ENCODE results near the gene ABCA3. TPM values are rescaled to one million over a fixed set of nuclear protein-coding genes. Genes with fewer than 3 reads are reported as not detected.
"Not testable (repeated sequence)": the region's sequence is repeated elsewhere in the genome, so short reads cannot be mapped to it uniquely, and the experiment has no call there.

ABCA3 gene
- total and polyA plus RNA-seq, 2 of the 8 experiments (the other 6 are each of a cell fraction or from before 2014, with no cell fraction given), result 5.7 to 7.9 TPM

DNA sequence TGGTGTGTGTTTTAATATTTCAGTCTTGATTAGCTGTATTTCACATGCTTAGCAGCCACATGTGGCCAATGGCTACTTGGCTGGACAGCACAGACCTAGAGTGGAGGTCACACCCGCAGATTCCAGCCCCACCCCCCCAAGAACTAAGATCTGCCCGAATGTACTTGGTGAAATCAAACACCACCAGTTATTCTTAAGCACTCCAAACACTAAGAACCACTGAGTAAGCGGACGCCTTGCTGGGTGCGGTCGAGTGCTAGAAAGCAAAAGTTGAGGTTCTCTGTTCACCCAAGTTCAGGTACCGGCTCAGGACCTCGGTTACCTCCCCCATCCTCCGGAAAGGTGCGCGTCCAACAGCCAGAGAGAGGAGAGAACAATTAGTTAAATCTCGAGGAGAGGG lies 73.6 kb downstream of the ABCA3 start:
- Histone ChIP-seq H3K9ac (replicated peaks in 1 of 4; ENCODE audit: extremely low read depth in 1 of 4, low read depth in 3 of 4, low read length in 3 of 4) (peak overlapping the region; percentile 96 to 100 (median 98)), H3K79me1 (ENCODE audit: low read depth, low read length) (peaks cover 15% of the 10 kb centered on the region), H3K36me3 (ENCODE audit: control insufficient read depth in 2 of 4, insufficient read depth in 4 of 4, low read length in 3 of 4) (peaks cover 17 to 26% (median 23%) of the 10 kb centered on the region in 4 experiments), H4K20me1 (replicated peaks in 1 of 2; ENCODE audit: control insufficient read depth in 1 of 2, insufficient read depth in 2 of 2, low read length in 2 of 2) (peaks cover 30 to 32% of the 10 kb centered on the region in 2 experiments), H3K4me2 (ENCODE audit: insufficient read depth in 1 of 2, low read depth in 2 of 2, low read length in 2 of 2) (peak overlapping the region; percentile 69 to 93), H3K4me3 (ENCODE audit: extremely low read depth in 1 of 4, insufficient read depth in 2 of 4, low read depth in 3 of 4, low read length in 4 of 4) (peak overlapping the region; percentile 65 to 99 (median 94)), H3K79me2 (ENCODE audit: control insufficient read depth in 1 of 2, insufficient read depth in 2 of 2, low read length in 2 of 2) (peaks cover 48 to 67% of the 10 kb centered on the region in 2 experiments)
- not testable (repeated sequence) for H3K23ac ChIP-seq (ENCODE audit: insufficient read length); H3K23me2 ChIP-seq (ENCODE audit: low read depth, low read length); H4K91ac ChIP-seq (replicated peaks; ENCODE audit: insufficient read length, low read length); H3K27me3 ChIP-seq (replicated peaks in 1 of 4; ENCODE audit: control insufficient read depth in 3 of 4, extremely low read depth in 1 of 4, insufficient read depth in 3 of 4, low read length in 3 of 4); DNase-seq (ENCODE audit: low read depth in 1 of 2, low spot score in 2 of 2); H2BK20ac ChIP-seq (ENCODE audit: low read length); H3K4ac ChIP-seq (replicated peaks; ENCODE audit: insufficient read length, low read depth, low read length); H3K4me1 ChIP-seq (replicated peaks in 1 of 4; ENCODE audit: control insufficient read depth in 3 of 4, insufficient read depth in 4 of 4, low read length in 3 of 4); H3K56ac ChIP-seq (replicated peaks; ENCODE audit: insufficient read length, low read depth, low read length); H2AK5ac ChIP-seq (ENCODE audit: low read depth, low read length); H3K9me3 ChIP-seq (ENCODE audit: insufficient read depth in 2 of 2, low read depth in 1 of 2, low read length in 1 of 2); H2BK12ac ChIP-seq (ENCODE audit: low read depth, low read length); H4K8ac ChIP-seq (ENCODE audit: extremely low read depth, insufficient read depth, low read length); H3K14ac ChIP-seq (ENCODE audit: insufficient read length); H3K27ac ChIP-seq (ENCODE audit: low read depth, low read length); H2BK15ac ChIP-seq (ENCODE audit: low read length); H2BK120ac ChIP-seq (replicated peaks; ENCODE audit: low read depth, low read length); H2BK5ac ChIP-seq (ENCODE audit: low read depth, low read length); H2AFZ ChIP-seq (ENCODE audit: low read length); H4K5ac ChIP-seq (ENCODE audit: insufficient read length, low read depth, low read length); H3K18ac ChIP-seq (ENCODE audit: extremely low read depth, low read length)
- ChIA-PET CTCF (ENCODE audit: partially characterized antibody) (interaction anchor here (1.8 kb wide), 1 partner anchor 15 kb away, joined by 4 read pairs; the partner anchor contains the start of gene ECI1), POLR2A (ENCODE audit: partially characterized antibody) (interaction anchor here (0.8 to 13.7 kb wide), 6 partner anchors 12 to 202 kb away, joined by 3 to 228 read pairs (median 4); partner anchors contain the start of genes ABCA3, DNASE1L2, ECI1 and TRAF7)
- TF ChIP-seq SIN3A (conservative IDR thresholded peaks at IDR 0.05 in 1 of 2, IDR thresholded peaks at IDR 0.05 in 1 of 2; ENCODE audit: low read depth in 1 of 2, low read length in 2 of 2), result 0 out of 4 replicates have a peak, but pooled peaks of 1 of the 2 experiments have one; percentile 29
- peak; percentile 48 for FAIRE-seq
- 5% methylated on average over 11 of the region's 12 CpGs; no CpG with 5 or more reads in 1 of the 2 experiments for WGBS, 2 experiments (ENCODE audit: extremely low coverage in 1 of 2, insufficient coverage in 1 of 2, insufficient read length in 1 of 2, insufficient replicate concordance in 2 of 2, low coverage in 1 of 2, low lambda C conversion rate in 2 of 2, missing lambda C conversion rate in 1 of 2)

Data from H1 (cell line).